DOHH2 (cell line): ENCODE measurements around the gene TTC32.

Experiments used
- CTCF ChIP-seq: fragments of 200-600 bp; sonication (generic); IDR thresholded peaks from one replicate; pipeline ENCODE4 v1.5.1; 2014; ENCODE audit warnings: antibody characterized with exemption, mild to moderate bottlenecking, low read depth, low read length; ENCODE audit not compliant: poor library complexity, severe bottlenecking
- EZH2phosphoT487 ChIP-seq: fragments of 200-600 bp; sonication (generic); IDR thresholded peaks from 2 replicates; pipeline ENCODE4 v1.6.1; 2017; ENCODE audit warnings: borderline replicate concordance, mild to moderate bottlenecking, antibody characterized with exemption, low read length, moderate library complexity, mixed read lengths

- TF ChIP-seq CTCF (no peak), EZH2phosphoT487 (no peak)
Observed at GRCh38 chr2:19902216-19902740, 495 bp upstream of the TTC32 start.
